Activated CD4-positive, CD25-positive, alpha-beta regulatory T cell treated with anti-CD3 and anti-CD28 coated beads, Interleukin-2, amount 50 U/mL, for 72 hours (primary cell): ENCODE results near the gene NOPCHAP1.
"Not testable (repeated sequence)": the region's sequence is repeated elsewhere in the genome, so short reads cannot be mapped to it uniquely, and the experiment has no call there.

ENCODE experiments used
- DNase-seq: peaks from one replicate; pipeline ENCODE4 v3.0.0; 2021

The NOPCHAP1 gene

GRCh38 chr12:104966677-104967076 is 19.4 kb upstream of the NOPCHAP1 start:
- DNase-seq: no peak

DNA sequence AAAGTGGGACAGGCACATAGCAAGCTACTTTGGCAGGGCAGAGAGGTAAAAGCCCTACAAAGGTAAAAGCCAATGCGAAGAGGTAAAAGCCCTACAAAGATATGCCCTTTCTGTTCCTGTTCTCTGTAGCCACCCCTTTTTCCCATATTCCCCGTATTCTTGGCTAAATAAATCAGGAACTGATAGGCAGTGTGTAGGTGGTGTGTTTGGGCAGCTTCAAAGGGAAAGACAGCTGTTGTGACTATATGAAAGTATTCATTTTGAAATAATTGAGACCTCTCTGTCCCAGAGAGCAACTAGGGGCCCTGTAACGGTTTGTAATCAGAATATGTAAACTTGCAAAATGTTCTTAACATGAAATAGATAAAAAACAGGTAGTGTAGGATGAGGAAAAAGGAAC is 16.8 kb upstream of the NOPCHAP1 start:
- no peak for DNase-seq

- no peak for DNase-seq
Measured at GRCh38 chr12:104971306-104971705, 14.8 kb upstream of the NOPCHAP1 start.

DNA sequence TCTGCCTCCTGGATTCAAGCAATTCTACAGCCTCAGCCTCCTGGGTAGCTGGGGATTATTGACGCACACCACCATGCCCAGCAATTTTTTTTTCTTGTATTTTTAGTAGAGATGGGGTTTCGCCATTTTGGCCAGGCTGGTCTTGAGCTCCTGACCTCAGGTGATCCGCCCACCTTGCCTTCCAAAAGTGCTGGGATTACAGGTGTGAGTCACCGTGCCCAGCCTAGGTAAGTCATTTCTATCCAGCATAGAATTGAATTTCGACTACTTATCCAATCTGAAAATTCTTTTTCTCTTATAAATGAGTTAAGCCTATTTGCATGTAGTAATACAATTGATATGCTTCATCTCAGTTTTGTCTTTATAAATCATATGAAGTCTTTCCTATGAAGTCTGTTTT is 12.9 kb upstream of the NOPCHAP1 start:
- no peak for DNase-seq

DNA sequence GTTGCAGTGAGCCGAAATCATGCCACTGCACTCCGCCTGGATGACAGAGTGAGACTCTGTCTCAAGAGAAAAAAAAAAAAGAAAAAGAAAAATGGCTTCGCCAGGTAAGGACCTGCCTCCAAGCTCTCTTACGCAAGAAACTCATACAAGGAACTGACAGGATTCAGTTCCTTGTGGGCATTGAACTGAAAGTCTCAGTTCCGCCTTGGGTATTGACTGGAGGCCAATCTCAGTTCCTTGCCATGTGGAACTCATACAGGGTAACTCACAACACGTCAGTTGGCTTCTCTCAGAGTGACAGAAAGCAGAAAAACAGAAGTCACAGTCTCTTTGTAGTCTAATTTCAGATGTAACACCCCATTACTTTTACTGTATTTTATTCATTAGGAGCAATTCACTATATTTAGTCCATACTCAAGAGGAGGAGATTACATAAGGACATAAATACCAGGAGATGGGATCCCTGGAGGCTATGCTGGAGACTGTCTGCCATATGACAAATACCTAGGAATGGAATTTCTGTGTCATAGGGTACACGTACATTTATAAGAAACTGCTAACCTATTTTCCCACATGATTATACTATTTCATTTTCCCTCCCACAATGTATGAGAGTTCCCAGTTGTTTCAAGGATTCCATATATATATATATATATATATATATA is 11.4 kb upstream of the NOPCHAP1 start:
- no peak for DNase-seq

- DNase-seq: no peak
Measured at GRCh38 chr12:104975587-104976343, 10.4 kb upstream of the NOPCHAP1 start.

DNA sequence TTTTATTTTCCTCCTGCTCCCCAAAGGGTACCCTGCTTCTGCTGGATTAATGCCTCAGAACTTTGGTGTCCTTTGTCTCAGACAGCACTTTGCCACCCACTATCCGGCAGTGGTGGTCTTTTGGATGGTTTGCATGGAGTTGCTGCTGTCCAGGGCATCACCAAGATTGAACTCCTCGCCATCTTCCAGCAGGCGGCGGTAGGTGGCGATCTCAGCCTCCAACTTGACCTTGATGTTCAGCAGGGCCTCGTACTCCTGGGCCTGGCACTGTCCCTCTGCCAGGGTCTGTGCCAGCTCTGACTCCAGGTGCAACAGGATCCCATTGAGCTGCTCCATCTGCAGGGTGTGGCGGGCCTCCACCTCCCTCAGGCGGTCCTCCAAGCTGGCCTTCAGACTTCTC is 9.4 kb upstream of the NOPCHAP1 start:
- DNase-seq: no peak

DNA sequence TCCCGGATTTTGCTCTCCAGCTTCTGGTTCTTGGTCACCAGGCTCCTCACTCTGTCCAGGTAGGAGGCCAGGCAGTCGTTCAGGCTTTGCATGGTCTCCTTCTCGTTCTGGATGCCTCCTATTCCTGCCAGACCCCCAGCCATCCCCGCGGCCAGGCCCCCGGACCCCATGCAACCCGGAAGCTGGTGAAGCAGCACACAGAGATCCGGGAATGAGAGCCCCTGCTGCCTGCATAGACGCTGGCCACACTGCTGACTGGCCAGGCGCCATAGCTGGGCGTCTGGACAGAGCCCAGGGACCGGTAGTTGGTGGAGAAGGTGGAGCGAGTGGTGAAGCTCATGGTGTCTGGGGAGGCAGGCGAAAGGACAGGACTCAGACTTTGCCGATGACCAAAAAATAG is 8.4 kb upstream of the NOPCHAP1 start:
- DNase-seq: not testable (repeated sequence)

DNA sequence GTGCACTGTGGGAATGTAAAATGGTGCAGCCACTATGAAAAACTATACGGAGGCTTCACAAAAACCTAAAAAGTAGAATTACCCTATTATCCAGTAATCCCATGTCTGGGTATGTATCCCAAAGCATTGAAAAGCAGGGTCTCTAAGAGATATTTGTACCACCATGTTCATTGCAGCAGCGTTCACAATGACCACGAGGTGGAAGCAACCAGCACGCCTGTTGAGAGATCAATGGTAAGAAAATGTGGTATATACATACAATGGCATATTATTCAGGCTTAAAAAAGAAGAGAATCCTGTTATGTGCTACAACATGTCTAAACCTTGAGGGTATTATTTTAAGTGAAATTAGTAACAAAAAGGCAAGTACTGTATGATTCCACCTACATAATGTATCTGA is 910 bp upstream of the NOPCHAP1 start:
- DNase-seq: no peak

DNA sequence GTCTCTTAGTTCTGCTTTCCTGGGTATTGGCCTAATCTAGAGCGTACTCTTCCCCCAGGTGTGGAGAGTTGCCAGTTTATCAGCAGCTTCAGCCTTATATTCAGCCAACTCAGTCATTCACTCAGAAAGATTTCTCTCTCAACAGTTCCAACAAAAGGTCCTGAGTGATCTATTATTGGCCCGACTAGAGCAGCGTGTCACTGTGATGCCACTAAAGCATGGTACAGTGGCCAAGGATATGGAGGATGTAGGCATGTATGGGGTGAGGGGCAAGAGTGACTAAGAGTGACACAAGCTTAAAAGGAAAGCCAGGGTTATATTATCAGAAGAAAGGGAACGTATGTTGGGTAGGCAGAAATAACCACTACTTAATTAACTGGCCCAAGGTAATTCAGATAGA is 4.8 kb downstream of the NOPCHAP1 start:
- DNase-seq: no peak

DNA sequence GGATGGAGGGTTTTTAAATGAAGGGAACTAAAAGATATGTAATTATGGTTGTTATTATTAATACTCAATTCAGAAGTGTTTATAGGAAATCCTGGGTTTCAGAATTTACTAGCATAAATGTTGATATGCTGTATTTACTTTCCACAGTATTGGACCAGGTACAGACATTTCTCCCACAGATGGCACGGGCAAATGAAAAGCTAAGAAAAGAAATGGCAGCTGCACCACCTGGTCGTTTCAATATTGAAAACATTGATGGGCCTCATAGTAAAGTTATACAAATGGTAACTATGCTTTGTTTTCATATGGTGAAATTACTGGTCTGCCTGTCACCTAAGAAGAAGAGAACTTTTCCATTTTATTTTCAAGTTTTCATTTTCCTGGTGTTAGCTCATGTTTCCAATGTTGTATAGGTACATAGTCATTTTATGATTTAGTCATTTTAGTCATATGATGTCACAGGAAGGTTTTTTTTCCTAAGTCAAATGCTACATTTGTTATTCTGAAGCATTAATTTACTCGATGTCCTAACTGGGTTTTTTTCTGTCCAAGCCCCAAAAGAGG is 5.5 kb downstream of the NOPCHAP1 start:
- no peak for DNase-seq

GRCh38 chr12:104994336-104994735 is 8.2 kb downstream of the NOPCHAP1 start:
- no peak for DNase-seq

GRCh38 chr12:104997541-104997940 is 11.4 kb downstream of the NOPCHAP1 start:
- DNase-seq: no peak

- no peak for DNase-seq
Measured at GRCh38 chr12:104998423-104999346, 12.6 kb downstream of the NOPCHAP1 start.

GRCh38 chr12:104999347-104999685 is 13.2 kb downstream of the NOPCHAP1 start:
- no peak for DNase-seq

DNA sequence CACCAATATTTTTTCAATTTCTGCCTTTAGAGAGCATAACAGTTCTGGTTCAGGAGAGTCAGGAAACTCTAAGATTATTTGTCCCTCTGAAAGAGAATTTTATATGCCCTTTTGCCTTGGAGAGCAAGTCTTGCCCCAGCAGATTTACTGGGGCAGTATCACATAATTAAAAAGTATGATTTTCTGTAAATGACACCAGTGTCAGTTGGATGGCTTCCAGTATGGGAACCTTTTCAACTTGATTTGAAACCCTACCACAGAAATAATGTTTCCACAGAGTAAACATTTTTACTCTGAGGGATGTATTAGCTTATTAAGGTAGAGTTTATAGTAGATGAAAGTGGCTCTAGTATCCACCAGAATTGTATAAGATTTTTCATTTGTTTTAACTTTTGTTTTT is 15.4 kb downstream of the NOPCHAP1 start:
- no peak for DNase-seq

DNA sequence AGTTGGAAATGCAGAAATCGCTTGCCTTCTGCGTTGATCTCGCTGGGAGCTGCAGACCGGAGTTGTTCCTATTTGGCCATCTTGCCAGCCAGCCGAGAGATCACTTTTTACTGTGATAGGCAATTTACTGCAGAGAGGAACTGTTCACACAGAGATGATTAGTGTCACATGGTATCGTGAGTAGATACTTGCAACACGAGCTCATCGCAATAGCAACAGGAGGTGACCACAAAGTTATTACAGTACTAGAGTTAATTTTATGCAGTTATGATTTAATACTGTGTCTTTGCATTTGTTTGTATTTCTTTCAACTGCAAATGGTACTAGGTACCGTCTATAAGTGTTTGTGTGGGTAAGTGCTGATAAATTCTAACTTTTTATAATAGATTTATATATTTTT is 27.8 kb downstream of the NOPCHAP1 start:
- no peak for DNase-seq

DNA sequence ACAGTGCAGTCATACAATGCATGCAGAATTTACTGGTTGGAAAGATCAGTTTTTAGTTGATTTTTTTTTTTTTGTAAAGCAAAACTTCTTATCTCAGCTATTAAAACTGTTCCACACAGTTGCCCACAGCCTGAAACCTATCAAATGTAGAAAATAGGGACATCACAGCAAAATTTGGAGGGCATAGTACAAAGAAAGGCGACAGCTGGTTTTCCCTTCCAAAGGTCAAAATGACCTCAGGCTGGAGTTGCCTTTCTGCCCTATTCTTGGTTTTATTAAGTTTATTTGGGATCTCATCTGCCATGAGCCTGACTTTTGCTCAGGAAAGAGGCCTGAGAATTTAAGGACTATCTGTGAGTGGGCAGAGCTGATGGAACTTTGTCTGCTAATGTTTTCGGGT is 28.5 kb downstream of the NOPCHAP1 start:
- DNase-seq: no peak

DNA sequence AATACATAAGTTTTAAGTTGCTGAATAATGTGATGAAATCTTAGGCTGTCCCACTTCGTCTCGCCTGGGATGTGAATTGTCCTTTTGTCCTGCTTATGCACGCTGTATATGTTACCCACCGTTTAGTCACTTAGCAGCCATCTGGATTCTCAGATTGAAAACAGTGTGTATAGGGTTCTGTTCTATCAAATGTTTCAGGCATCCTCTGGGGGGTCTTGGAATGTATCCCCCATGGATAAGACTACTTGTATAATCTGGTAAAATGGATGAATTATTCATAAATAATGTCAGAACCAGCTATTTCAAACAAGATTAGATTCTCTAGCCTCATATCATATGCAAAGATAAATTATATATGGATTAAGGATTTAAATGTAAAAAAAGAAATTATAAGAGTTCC is 29.4 kb downstream of the NOPCHAP1 start:
- DNase-seq: no peak

- DNase-seq: no peak
Measured at GRCh38 chr12:105018012-105018411, 31.9 kb downstream of the NOPCHAP1 start.

GRCh38 chr12:105018776-105019175 is 32.7 kb downstream of the NOPCHAP1 start:
- no peak for DNase-seq

GRCh38 chr12:105020241-105020962 is 34.3 kb downstream of the NOPCHAP1 start:
- no peak for DNase-seq

DNA sequence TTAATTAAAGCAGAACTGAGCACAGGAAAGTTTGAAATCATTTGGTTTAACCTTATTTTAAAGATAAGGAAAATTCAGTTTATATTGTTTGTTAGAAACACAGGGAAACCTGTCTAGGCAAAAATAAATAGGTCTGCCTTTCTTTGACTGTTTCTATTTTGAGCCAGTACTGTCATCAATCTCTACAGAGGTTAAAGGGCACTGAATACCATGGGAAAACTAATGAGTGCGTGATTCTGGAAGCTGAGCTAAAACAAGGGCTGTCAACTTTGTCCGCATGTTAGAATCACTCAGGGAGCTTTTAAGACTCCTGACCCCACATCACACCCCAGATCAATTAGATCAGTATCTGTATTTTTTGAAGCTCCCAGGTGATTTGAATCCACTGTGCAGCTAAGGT is 38.8 kb downstream of the NOPCHAP1 start:
- no peak for DNase-seq
